ENCODE results near the gene TSPAN7.

The TSPAN7 gene

GRCh38 chrX:38694394-38694793 is 133.1 kb downstream of the TSPAN7 start:
- no peak overlapping the region for H3K4me3 ChIP-seq (ENCODE audit: low read depth, low read length)
- TF ChIP-seq CTCF (IDR thresholded peaks at IDR 0.05; ENCODE audit: borderline replicate concordance, insufficient read depth, low read depth, low read length), result no peak

- no peak overlapping the region for H3K4me3 ChIP-seq (ENCODE audit: low read depth, low read length)
- TF ChIP-seq CTCF (IDR thresholded peaks at IDR 0.05; ENCODE audit: borderline replicate concordance, insufficient read depth, low read depth, low read length), result no peak
These were observed 136.1 kb downstream of the TSPAN7 start for GRCh38 chrX:38697461-38697860.

- no peak for TF ChIP-seq CTCF (IDR thresholded peaks at IDR 0.05; ENCODE audit: borderline replicate concordance, insufficient read depth, low read depth, low read length)
- no peak overlapping the region for H3K4me3 ChIP-seq (ENCODE audit: low read depth, low read length)
These were observed 137.8 kb downstream of the TSPAN7 start for GRCh38 chrX:38699121-38699520.

GRCh38 chrX:38699696-38700095 is 138.4 kb downstream of the TSPAN7 start:
- TF ChIP-seq CTCF (IDR thresholded peaks at IDR 0.05; ENCODE audit: borderline replicate concordance, insufficient read depth, low read depth, low read length), result no peak
- no peak overlapping the region for H3K4me3 ChIP-seq (ENCODE audit: low read depth, low read length)

- no peak overlapping the region for H3K4me3 ChIP-seq (ENCODE audit: low read depth, low read length)
- no peak for TF ChIP-seq CTCF (IDR thresholded peaks at IDR 0.05; ENCODE audit: borderline replicate concordance, insufficient read depth, low read depth, low read length)
These were observed 139.7 kb downstream of the TSPAN7 start for GRCh38 chrX:38701073-38701472.

GRCh38 chrX:38704146-38704882 is 143.0 kb downstream of the TSPAN7 start:
- no peak overlapping the region for H3K4me3 ChIP-seq (ENCODE audit: low read depth, low read length)
- TF ChIP-seq CTCF (IDR thresholded peaks at IDR 0.05; ENCODE audit: borderline replicate concordance, insufficient read depth, low read depth, low read length), result no peak

- TF ChIP-seq CTCF (IDR thresholded peaks at IDR 0.05; ENCODE audit: borderline replicate concordance, insufficient read depth, low read depth, low read length), result peak; percentile 59
- H3K4me3 ChIP-seq (ENCODE audit: low read depth, low read length), result no peak overlapping the region
These were observed 156.5 kb downstream of the TSPAN7 start for GRCh38 chrX:38717871-38718270.
